Measurements from ENCODE around the gene ENSA.
"Not testable (repeated sequence)": the region's sequence is repeated elsewhere in the genome, so short reads cannot be mapped to it uniquely, and the experiment has no call there.

GRCh38 chr1:150634839-150635622, 5.6 kb upstream of the ENSA start:
- TF ChIP-seq CTCF (IDR thresholded peaks at IDR 0.05); POLR2A (IDR thresholded peaks at IDR 0.05; ENCODE audit: low read length); CHD2 (IDR thresholded peaks at IDR 0.05; ENCODE audit: low read length, partially characterized antibody): not testable (repeated sequence)

Data from A549 (cell line).